ENCODE data around the gene SYPL2. TPM values are rescaled to one million over a fixed set of nuclear protein-coding genes. Genes with fewer than 3 reads are reported as not detected.

SYPL2 gene
- total RNA-seq, 3 donors from 2014 or later = 0.44 to 1.4 (median 0.66) TPM

GRCh38 chr1:109529881-109530456 is 63.6 kb downstream of the SYPL2 start:
- intact Hi-C loops (cut with DNase I; ENCODE audit: low total_unique reads) = loop anchor here (5.0 to 10.0 kb wide), 2 partner anchors 38 to 1895 kb away; partner anchors contain the start of genes CYB561D1 and OVGP1
- peak overlapping the region in 1 of 2 donors; percentile 1 for H3K27ac ChIP-seq
- no peaks in the 10 kb centered on the region for H3K36me3 ChIP-seq
- H3K9me3 ChIP-seq = no peaks in the 10 kb centered on the region
- no peaks in the 10 kb centered on the region for H3K27me3 ChIP-seq
- H3K4me3 ChIP-seq = no peak overlapping the region
- no peak for DNase-seq (ENCODE audit: low spot score in 2 of 2)
- TF ChIP-seq POLR2AphosphoS5 (IDR thresholded peaks at IDR 0.05) (no peak), POLR2A (IDR thresholded peaks at IDR 0.05) (no peak)
- TF ChIP-seq, protein P1, sequence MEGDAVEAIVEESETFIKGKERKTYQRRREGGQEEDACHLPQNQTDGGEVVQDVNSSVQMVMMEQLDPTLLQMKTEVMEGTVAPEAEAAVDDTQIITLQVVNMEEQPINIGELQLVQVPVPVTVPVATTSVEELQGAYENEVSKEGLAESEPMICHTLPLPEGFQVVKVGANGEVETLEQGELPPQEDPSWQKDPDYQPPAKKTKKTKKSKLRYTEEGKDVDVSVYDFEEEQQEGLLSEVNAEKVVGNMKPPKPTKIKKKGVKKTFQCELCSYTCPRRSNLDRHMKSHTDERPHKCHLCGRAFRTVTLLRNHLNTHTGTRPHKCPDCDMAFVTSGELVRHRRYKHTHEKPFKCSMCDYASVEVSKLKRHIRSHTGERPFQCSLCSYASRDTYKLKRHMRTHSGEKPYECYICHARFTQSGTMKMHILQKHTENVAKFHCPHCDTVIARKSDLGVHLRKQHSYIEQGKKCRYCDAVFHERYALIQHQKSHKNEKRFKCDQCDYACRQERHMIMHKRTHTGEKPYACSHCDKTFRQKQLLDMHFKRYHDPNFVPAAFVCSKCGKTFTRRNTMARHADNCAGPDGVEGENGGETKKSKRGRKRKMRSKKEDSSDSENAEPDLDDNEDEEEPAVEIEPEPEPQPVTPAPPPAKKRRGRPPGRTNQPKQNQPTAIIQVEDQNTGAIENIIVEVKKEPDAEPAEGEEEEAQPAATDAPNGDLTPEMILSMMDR (IDR thresholded peaks at IDR 0.05) = no peak
- no peaks in the 10 kb centered on the region for H3K4me1 ChIP-seq

GRCh38 chr1:109530457-109531087 is 64.2 kb downstream of the SYPL2 start:
- Histone ChIP-seq H3K9me3 (no peaks in the 10 kb centered on the region), H3K27ac (no peak overlapping the region), H3K4me1 (no peaks in the 10 kb centered on the region), H3K27me3 (no peaks in the 10 kb centered on the region), H3K4me3 (no peak overlapping the region), H3K36me3 (no peaks in the 10 kb centered on the region)
- intact Hi-C loops (cut with DNase I; ENCODE audit: low total_unique reads) = loop anchor here (5.0 kb wide), 1 partner anchor 38 kb away; the partner anchor contains the start of gene CYB561D1
- TF ChIP-seq, protein P1 (IDR thresholded peaks at IDR 0.05) = no peak
- TF ChIP-seq POLR2A (IDR thresholded peaks at IDR 0.05) = no peak
- TF ChIP-seq POLR2AphosphoS5 (IDR thresholded peaks at IDR 0.05) = no peak
- DNase-seq (ENCODE audit: low spot score in 2 of 2) = no peak

GRCh38 chr1:109531380-109531779 is 65.0 kb downstream of the SYPL2 start:
- H3K4me1 ChIP-seq = no peaks in the 10 kb centered on the region
- H3K9me3 ChIP-seq = no peaks in the 10 kb centered on the region
- no peak for DNase-seq (ENCODE audit: low spot score in 2 of 2)
- H3K27ac ChIP-seq = no peak overlapping the region
- H3K36me3 ChIP-seq = no peaks in the 10 kb centered on the region
- intact Hi-C loops (cut with DNase I; ENCODE audit: low total_unique reads) = loop anchor here (5.0 kb wide), 1 partner anchor 39 kb away; the partner anchor contains the start of gene CYB561D1
- H3K4me3 ChIP-seq = no peak overlapping the region
- H3K27me3 ChIP-seq = no peaks in the 10 kb centered on the region
- TF ChIP-seq POLR2AphosphoS5 (IDR thresholded peaks at IDR 0.05) = no peak
- TF ChIP-seq POLR2A (IDR thresholded peaks at IDR 0.05) = no peak
- TF ChIP-seq, protein P1 (IDR thresholded peaks at IDR 0.05) = no peak

Other genes starting within 250 kb of the SYPL2 start
- gene CELSR2, start 217.0 kb upstream of the SYPL2 start, total RNA-seq = 10 to 100 TPM in 2 of 3 donors, 1 to 10 TPM in 1; 1.3 to 19.5 (median 13.8) TPM
- 1 to 10 TPM; 4.2 to 5.9 (median 4.3) TPM for gene PSRC1, start 183.4 kb upstream of the SYPL2 start, total RNA-seq
- not detected for gene MYBPHL, start 159.5 kb upstream of the SYPL2 start, total RNA-seq
- 100 to 1,000 TPM in 1 of 3 donors, 10 to 100 TPM in 2; 51.1 to 135 (median 69.8) TPM for gene SORT1, start 68.6 kb upstream of the SYPL2 start, total RNA-seq
- 10 to 100 TPM; 23.7 to 36.7 (median 28.8) TPM for gene PSMA5, start 40.1 kb upstream of the SYPL2 start, total RNA-seq
- gene ATXN7L2, start 17.4 kb downstream of the SYPL2 start, total RNA-seq = 1 to 10 TPM; 2.4 to 4.1 (median 2.9) TPM
- gene CYB561D1, start 27.5 kb downstream of the SYPL2 start, total RNA-seq = 1 to 10 TPM; 6.6 to 9.1 (median 8.2) TPM
- 1 to 10 TPM; 3.0 to 9.5 (median 6.4) TPM for gene AMIGO1, start 43.2 kb downstream of the SYPL2 start, total RNA-seq
- not detected for gene GPR61, start 73.3 kb downstream of the SYPL2 start, total RNA-seq
- gene GNAI3, start 82.1 kb downstream of the SYPL2 start, total RNA-seq = 1 to 10 TPM; 5.9 to 6.9 (median 6.2) TPM
- gene GNAT2, start 153.1 kb downstream of the SYPL2 start, total RNA-seq = not detected
- gene AMPD2, start 153.3 kb downstream of the SYPL2 start, total RNA-seq = 10 to 100 TPM; 21.3 to 68.2 (median 47.4) TPM
- 10 to 100 TPM; 21.9 to 31.5 (median 28.2) TPM for gene GSTM4, start 189.6 kb downstream of the SYPL2 start, total RNA-seq
- gene GSTM2, start 201.5 kb downstream of the SYPL2 start, total RNA-seq = 10 to 100 TPM; 47.8 to 93.4 (median 66.5) TPM
- gene GSTM1, start 221.3 kb downstream of the SYPL2 start, total RNA-seq = 10 to 100 TPM in 1 of 3 donors, not detected in 2; 33.8 TPM
- 1 to 10 TPM; 1.8 to 4.6 (median 3.6) TPM for gene GSTM5, start 245.7 kb downstream of the SYPL2 start, total RNA-seq